ENCODE measurements around the gene MSH2. TPM values are rescaled to one million over a fixed set of nuclear protein-coding genes. Genes with fewer than 3 reads are reported as not detected.
"Not testable (repeated sequence)": the region's sequence is repeated elsewhere in the genome, so short reads cannot be mapped to it uniquely, and the experiment has no call there.

The MSH2 gene
- total RNA-seq, 1 donor: 14.5 TPM

- no peak overlapping the region for H2AFZ ChIP-seq (ENCODE audit: low read length)
- H3K79me2 ChIP-seq (ENCODE audit: insufficient read depth, low read length): no peaks in the 10 kb centered on the region
- DNase-seq (ENCODE audit: insufficient read length, low spot score, missing footprints): no peak
- no peak overlapping the region for H3K4me3 ChIP-seq (ENCODE audit: insufficient read depth, low read length)
- no peaks in the 10 kb centered on the region for H3K27me3 ChIP-seq (ENCODE audit: insufficient read depth, low read length)
- no peaks in the 10 kb centered on the region for H4K20me1 ChIP-seq (ENCODE audit: insufficient read depth, low read length)
- no peaks in the 10 kb centered on the region for H3K4me1 ChIP-seq (ENCODE audit: insufficient read depth, low read length)
- TF ChIP-seq CTCF (IDR thresholded peaks at IDR 0.05; ENCODE audit: extremely low read depth, low read depth, low read length): no peak
- no peaks in the 10 kb centered on the region for H3K9me3 ChIP-seq (ENCODE audit: low read depth, low read length)
- peaks cover 27% of the 10 kb centered on the region for H3K36me3 ChIP-seq (ENCODE audit: insufficient read depth, low read length)
- no peak overlapping the region for H3K27ac ChIP-seq (ENCODE audit: low read depth, low read length)
- H3K4me2 ChIP-seq (ENCODE audit: insufficient read depth, low read length): no peak overlapping the region
Observed at GRCh38 chr2:47414682-47415458, 11.9 kb downstream of the MSH2 start.

GRCh38 chr2:47420214-47420613, 17.3 kb downstream of the MSH2 start:
- Histone ChIP-seq H3K4me2 (ENCODE audit: insufficient read depth, low read length) (no peak overlapping the region), H3K4me3 (ENCODE audit: insufficient read depth, low read length) (no peak overlapping the region), H3K27ac (ENCODE audit: low read depth, low read length) (no peak overlapping the region), H3K79me2 (ENCODE audit: insufficient read depth, low read length) (no peaks in the 10 kb centered on the region), H3K4me1 (ENCODE audit: insufficient read depth, low read length) (peaks cover 10% of the 10 kb centered on the region), H4K20me1 (ENCODE audit: insufficient read depth, low read length) (no peaks in the 10 kb centered on the region), H3K9me3 (ENCODE audit: low read depth, low read length) (no peaks in the 10 kb centered on the region), H3K27me3 (ENCODE audit: insufficient read depth, low read length) (no peaks in the 10 kb centered on the region), H2AFZ (ENCODE audit: low read length) (no peak overlapping the region), H3K36me3 (ENCODE audit: insufficient read depth, low read length) (peaks cover 18% of the 10 kb centered on the region)
- no peak for DNase-seq (ENCODE audit: insufficient read length, low spot score, missing footprints)
- no peak for TF ChIP-seq CTCF (IDR thresholded peaks at IDR 0.05; ENCODE audit: extremely low read depth, low read depth, low read length)

- H3K4me2 ChIP-seq (ENCODE audit: insufficient read depth, low read length); H4K20me1 ChIP-seq (ENCODE audit: insufficient read depth, low read length); H3K9me3 ChIP-seq (ENCODE audit: low read depth, low read length); H3K4me3 ChIP-seq (ENCODE audit: insufficient read depth, low read length); H2AFZ ChIP-seq (ENCODE audit: low read length); H3K4me1 ChIP-seq (ENCODE audit: insufficient read depth, low read length); H3K27ac ChIP-seq (ENCODE audit: low read depth, low read length); DNase-seq (ENCODE audit: insufficient read length, low spot score, missing footprints); H3K79me2 ChIP-seq (ENCODE audit: insufficient read depth, low read length); H3K27me3 ChIP-seq (ENCODE audit: insufficient read depth, low read length): not testable (repeated sequence)
- H3K36me3 ChIP-seq (ENCODE audit: insufficient read depth, low read length): peaks cover 18% of the 10 kb centered on the region
Observed at GRCh38 chr2:47420683-47421082, 17.7 kb downstream of the MSH2 start.

- Histone ChIP-seq H3K79me2 (ENCODE audit: insufficient read depth, low read length) (no peaks in the 10 kb centered on the region), H2AFZ (ENCODE audit: low read length) (no peak overlapping the region), H4K20me1 (ENCODE audit: insufficient read depth, low read length) (no peaks in the 10 kb centered on the region), H3K9me3 (ENCODE audit: low read depth, low read length) (no peaks in the 10 kb centered on the region), H3K4me3 (ENCODE audit: insufficient read depth, low read length) (no peak overlapping the region), H3K27me3 (ENCODE audit: insufficient read depth, low read length) (no peaks in the 10 kb centered on the region), H3K4me1 (ENCODE audit: insufficient read depth, low read length) (peaks cover 10% of the 10 kb centered on the region), H3K27ac (ENCODE audit: low read depth, low read length) (peak overlapping the region; percentile 5), H3K36me3 (ENCODE audit: insufficient read depth, low read length) (peaks cover 7% of the 10 kb centered on the region), H3K4me2 (ENCODE audit: insufficient read depth, low read length) (no peak overlapping the region)
- no peak for DNase-seq (ENCODE audit: insufficient read length, low spot score, missing footprints)
- no peak for TF ChIP-seq CTCF (IDR thresholded peaks at IDR 0.05; ENCODE audit: extremely low read depth, low read depth, low read length)
Observed at GRCh38 chr2:47422016-47422415, 19.1 kb downstream of the MSH2 start.

Data from osteoblast (primary cell).